ENCODE results near the gene GLRX5.
"Not testable (repeated sequence)": the region's sequence is repeated elsewhere in the genome, so short reads cannot be mapped to it uniquely, and the experiment has no call there.

Gene GLRX5

DNA sequence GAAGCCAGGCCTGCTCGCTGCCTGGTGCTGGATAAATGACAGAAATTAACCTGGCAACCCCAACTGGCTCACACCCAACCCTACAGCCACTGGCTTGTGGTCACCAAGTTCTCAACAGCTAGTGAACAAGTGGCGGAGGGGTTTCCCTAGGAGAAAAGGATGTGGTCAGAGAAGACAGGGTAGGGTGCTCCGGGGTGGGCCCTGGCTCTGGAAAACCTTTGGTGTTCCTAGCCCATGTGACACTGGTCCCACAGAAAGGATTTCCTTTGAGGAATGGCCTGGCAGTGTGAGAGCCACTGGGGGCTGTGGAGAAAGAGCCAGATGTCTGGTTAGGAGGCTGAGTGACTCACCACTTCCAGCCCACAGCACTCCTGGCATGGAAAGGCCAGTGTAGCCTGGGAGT is 27.1 kb upstream of the GLRX5 start:
- peak; percentile 49 for ATAC-seq
- Mint-ChIP-seq H3K36me3 (peaks cover 35% of the 10 kb centered on the region), H3K27me3 (no peaks in the 10 kb centered on the region), H3K4me3 (no peak overlapping the region), H3K27ac (peak overlapping the region; percentile 47), H3K4me1 (peaks cover 92% of the 10 kb centered on the region), H3K9me3 (no peaks in the 10 kb centered on the region)

DNA sequence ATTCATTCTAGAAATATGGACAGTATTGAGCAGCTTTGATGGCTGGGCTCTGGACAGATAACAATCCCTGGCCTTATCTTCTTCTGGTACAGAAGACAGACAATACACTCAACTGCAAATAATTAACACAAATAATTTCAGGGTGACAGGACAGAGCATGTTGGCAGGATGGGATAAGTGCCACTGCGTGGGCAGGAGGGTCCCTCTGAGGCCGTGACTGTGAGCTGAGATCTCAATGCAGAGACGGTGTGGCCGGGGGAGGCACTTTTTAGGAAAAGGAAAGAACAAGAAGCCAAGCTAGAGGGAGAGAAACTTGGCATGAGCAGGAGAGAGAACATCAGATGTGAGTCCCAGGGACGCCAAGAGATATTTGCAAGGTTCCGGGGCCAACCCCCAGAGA is 26.5 kb upstream of the GLRX5 start:
- Mint-ChIP-seq H3K36me3 (peaks cover 40% of the 10 kb centered on the region), H3K4me1 (peaks cover 92% of the 10 kb centered on the region), H3K27ac (peak overlapping the region; percentile 47), H3K9me3 (no peaks in the 10 kb centered on the region), H3K27me3 (no peaks in the 10 kb centered on the region), H3K4me3 (no peak overlapping the region)
- ATAC-seq, result no peak

DNA sequence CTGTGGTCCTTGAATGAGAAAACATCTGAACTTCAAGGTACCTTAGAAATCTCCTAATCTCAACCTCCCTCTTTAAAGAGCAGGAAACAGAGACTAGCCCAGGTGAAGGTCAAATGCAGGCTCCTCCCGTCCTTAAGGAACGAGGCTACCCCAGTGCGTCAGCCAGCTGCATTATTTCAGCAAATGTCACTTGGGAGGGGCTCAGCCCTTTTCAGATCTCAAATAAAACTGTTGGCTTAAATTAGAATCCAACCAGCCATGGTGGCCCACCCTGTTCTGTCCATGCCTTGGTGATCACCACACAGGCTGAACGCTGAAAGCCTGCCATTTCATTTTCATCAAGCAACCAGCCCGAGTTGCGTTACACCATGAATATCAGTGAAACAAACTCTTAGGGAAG is 25.4 kb upstream of the GLRX5 start:
- peaks cover 91% of the 10 kb centered on the region for H3K4me1 Mint-ChIP-seq
- H3K9me3 Mint-ChIP-seq, result no peaks in the 10 kb centered on the region
- peaks cover 36% of the 10 kb centered on the region for H3K36me3 Mint-ChIP-seq
- H3K27me3 Mint-ChIP-seq, result no peaks in the 10 kb centered on the region
- no peak overlapping the region for H3K4me3 Mint-ChIP-seq
- peak overlapping the region; percentile 47 for H3K27ac Mint-ChIP-seq
- no peak for ATAC-seq

DNA sequence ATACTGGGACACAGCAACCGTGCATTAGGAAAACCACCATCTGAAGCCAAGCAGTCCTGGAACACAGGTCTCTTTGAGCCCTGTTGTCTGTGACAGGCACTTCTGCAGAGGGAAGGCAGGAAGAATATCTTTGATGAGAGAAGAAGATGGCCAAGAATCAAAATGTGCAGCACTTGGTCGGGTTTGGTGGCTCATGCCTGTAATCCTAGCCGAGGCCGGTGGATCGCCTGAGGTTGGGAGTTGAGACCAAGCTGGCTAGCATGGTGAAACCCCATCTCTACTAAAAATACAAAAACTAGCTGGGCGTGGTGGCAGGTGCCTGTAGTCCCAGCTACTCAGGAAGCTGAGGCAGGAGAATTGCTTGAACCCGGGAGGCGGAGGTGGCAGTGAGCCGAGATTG is 24.5 kb upstream of the GLRX5 start:
- H3K4me3 Mint-ChIP-seq, ATAC-seq, H3K27me3 Mint-ChIP-seq, H3K9me3 Mint-ChIP-seq: not testable (repeated sequence)
- peaks cover 91% of the 10 kb centered on the region for H3K4me1 Mint-ChIP-seq
- peaks cover 34% of the 10 kb centered on the region for H3K36me3 Mint-ChIP-seq
- H3K27ac Mint-ChIP-seq, result peak overlapping the region; percentile 47

DNA sequence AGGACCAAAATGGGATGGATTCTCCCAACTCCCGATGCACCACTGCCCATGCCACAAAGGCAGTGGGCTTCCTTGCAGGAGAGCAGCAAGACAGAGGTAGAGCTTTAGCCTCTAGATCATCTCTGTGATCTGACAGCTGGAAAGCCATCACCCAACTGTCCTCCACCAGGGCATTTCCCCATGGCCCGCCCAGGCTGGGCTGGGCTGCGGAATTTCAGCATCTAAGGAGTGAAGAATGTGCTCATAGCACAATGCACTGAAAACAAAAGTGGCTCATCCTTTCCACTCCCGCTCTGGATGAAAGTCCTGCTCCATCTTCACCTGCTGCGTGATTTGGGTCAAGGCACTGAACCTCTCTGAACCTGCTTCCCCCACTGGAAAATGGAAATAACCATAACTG is 24.0 kb upstream of the GLRX5 start:
- peaks cover 34% of the 10 kb centered on the region for H3K36me3 Mint-ChIP-seq
- no peak for ATAC-seq
- no peak overlapping the region for H3K4me3 Mint-ChIP-seq
- H3K9me3 Mint-ChIP-seq, result no peaks in the 10 kb centered on the region
- H3K27me3 Mint-ChIP-seq, result no peaks in the 10 kb centered on the region
- H3K4me1 Mint-ChIP-seq, result peaks cover 91% of the 10 kb centered on the region
- H3K27ac Mint-ChIP-seq, result no peak overlapping the region

DNA sequence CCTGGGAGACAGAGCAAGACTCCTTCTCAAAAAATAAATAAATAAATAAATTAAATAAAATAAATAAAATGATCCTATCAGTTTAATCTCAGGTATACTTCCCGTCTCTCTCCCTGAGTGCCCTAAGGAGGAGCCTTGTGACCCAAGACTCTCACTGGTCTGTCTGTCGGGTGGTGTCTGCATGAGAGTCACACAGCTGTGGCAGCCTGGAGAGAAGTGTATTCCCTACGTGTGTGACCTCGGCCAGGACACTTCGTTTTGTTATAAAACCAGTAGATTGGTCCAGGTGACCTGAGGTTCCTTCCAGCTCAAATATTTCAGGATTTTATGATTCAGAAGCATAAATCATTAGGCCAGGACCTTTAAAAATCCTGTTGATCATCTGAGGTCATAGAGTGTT is 23.2 kb upstream of the GLRX5 start:
- H3K4me1 Mint-ChIP-seq, result peaks cover 84% of the 10 kb centered on the region
- H3K4me3 Mint-ChIP-seq, result no peak overlapping the region
- H3K36me3 Mint-ChIP-seq, result peaks cover 28% of the 10 kb centered on the region
- H3K9me3 Mint-ChIP-seq, result no peaks in the 10 kb centered on the region
- ATAC-seq, result no peak
- no peaks in the 10 kb centered on the region for H3K27me3 Mint-ChIP-seq
- H3K27ac Mint-ChIP-seq, result no peak overlapping the region

DNA sequence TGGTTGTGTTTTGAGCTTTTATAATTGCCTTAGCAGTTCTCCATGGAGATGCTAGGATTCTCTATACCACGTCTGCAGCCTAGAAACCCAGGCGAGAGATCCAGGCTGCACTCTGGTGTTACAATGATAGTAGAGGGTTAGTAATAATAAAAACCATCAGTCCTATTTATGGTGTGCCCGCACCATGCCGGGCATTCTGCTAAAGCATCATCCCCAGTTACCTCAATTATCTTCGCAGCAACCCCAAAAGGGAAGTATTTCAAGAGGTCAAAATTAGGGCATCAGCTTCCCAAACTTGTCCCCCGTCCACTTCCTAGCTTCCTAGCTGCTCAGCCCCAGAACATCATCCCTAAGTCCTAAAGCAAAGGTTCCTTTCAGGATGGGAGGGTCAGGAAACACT is 21.6 kb upstream of the GLRX5 start:
- Mint-ChIP-seq H3K27me3 (no peaks in the 10 kb centered on the region), H3K36me3 (peaks cover 22% of the 10 kb centered on the region), H3K27ac (peak overlapping the region; percentile 62), H3K4me3 (peak overlapping the region; percentile 33), H3K9me3 (no peaks in the 10 kb centered on the region), H3K4me1 (peaks cover 84% of the 10 kb centered on the region)
- ATAC-seq, result no peak

DNA sequence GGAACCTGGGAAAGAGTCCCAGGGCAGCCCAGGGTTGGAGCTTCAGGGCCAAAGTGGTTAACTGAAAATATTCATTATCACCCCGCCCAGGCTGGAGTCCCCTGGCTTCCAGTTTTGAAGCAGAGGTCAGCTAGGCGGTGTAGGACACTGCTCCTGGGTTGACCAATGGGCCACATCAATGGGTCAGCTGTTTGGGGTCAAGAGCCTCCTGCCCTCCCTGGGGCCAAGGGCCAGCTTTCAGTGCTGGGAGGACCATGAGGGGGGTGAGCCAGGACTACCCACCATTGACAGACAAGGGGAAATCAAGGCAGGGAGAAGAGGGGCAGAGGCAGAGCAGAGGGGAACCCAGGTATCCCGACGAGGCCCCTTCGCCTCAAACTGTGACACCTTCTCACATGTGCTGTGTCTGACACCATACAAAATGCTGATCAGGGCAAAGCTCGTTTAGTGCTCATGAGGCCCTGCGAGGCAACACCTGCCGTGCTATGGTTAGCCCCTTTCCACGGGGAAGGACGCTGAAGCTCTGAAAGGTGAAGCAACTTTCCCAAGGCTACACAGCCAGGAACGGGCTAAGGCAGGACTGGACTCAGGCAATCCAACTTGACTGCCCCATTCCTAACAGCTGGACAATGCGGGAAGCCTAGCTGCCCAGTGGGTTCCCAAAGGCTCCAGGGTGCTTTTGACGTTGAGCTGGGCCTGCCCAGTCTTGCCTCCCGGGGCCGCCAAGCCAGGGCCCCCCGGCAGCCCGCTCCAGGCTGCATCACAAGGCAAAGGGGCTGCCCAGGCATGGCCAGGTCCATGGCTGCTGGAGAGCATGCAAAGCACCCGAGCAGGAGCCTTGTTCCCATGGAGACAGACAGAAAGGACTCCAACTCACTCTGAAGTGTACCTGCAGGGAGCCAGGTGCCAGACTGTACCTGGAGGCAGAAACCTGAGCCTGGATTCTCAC is 20.4 kb upstream of the GLRX5 start:
- Mint-ChIP-seq H3K36me3 (peaks cover 19% of the 10 kb centered on the region), H3K27me3 (no peaks in the 10 kb centered on the region), H3K27ac (peak overlapping the region; percentile 74), H3K4me1 (peaks cover 84% of the 10 kb centered on the region), H3K4me3 (peak overlapping the region; percentile 82), H3K9me3 (no peaks in the 10 kb centered on the region)
- ATAC-seq, result no peak

DNA sequence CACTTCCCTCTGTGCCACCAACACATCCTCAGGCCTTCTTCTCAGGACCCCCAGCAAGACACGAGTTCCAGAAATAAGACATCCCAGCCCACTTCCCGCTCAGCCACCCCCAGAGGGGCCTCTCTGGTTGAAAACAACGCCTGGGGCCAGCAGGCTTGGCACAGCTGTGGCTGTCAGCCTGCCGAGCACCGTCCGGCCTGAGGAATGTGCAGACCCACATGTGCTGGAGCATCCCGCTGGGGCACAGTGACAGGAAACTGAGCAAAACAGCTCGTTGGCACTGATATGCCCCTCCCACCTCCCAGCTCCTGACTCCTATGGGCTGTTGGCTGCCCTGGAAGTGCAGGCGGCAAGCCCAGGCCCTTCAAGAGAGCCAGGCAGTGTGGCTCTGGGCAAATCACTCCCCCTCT is 19.8 kb upstream of the GLRX5 start:
- H3K4me1 Mint-ChIP-seq, result peaks cover 84% of the 10 kb centered on the region
- peak overlapping the region; percentile 74 for H3K27ac Mint-ChIP-seq
- no peaks in the 10 kb centered on the region for H3K27me3 Mint-ChIP-seq
- peak overlapping the region; percentile 82 for H3K4me3 Mint-ChIP-seq
- no peaks in the 10 kb centered on the region for H3K9me3 Mint-ChIP-seq
- ATAC-seq, result no peak
- H3K36me3 Mint-ChIP-seq, result peaks cover 15% of the 10 kb centered on the region

DNA sequence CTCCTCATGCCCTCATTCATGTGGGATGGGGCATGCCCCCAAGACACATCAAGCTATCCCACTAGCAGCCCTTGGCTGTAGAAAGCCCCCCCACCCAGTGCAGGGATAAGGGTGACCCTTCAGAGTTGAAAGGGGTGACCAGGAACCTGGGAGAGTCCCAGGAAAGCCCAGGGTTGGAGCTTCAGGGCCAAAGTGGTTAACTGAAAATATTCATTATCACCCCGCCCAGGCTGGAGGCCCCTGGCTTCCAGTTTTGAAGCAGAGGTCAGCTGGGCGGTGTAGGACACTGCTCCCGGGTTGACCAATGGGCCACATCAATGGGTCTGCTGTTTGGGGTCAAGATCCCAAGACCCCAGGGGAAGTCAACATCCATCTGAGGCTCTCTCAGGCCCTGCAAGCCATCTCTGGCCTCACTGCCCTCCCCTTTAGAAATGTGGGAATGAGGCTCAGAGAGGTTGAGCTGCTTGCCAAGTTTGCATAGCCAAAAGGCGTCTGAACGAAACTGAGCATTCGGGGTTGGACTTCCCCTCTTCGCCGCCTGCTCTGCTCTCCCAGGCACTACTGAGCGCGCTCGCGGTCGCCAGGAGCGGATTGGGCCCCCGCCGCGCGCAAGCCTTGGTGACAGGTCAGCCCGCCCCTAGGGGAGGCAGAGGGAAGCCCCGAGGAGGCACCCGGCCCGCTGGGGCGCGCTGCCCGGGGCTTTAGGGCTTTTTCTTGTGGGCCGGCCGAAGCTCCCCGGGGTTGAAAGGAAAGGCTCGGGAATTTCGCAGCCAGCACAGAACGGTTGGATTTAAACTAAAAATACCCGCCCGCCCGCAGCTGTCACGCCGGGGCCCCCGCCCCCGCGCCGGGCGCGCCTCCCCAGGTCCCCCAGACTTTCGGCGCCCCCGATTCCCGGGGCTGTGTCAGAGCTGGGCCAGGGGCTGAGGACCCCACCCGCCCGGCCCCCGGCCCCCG is 19.0 kb upstream of the GLRX5 start:
- H3K9me3 Mint-ChIP-seq, result no peaks in the 10 kb centered on the region
- H3K4me1 Mint-ChIP-seq, result peaks cover 83% of the 10 kb centered on the region
- peaks cover 11% of the 10 kb centered on the region for H3K36me3 Mint-ChIP-seq
- H3K4me3 Mint-ChIP-seq, result peak overlapping the region; percentile 82
- no peaks in the 10 kb centered on the region for H3K27me3 Mint-ChIP-seq
- ATAC-seq, result peak; percentile 94
- peak overlapping the region; percentile 74 for H3K27ac Mint-ChIP-seq

DNA sequence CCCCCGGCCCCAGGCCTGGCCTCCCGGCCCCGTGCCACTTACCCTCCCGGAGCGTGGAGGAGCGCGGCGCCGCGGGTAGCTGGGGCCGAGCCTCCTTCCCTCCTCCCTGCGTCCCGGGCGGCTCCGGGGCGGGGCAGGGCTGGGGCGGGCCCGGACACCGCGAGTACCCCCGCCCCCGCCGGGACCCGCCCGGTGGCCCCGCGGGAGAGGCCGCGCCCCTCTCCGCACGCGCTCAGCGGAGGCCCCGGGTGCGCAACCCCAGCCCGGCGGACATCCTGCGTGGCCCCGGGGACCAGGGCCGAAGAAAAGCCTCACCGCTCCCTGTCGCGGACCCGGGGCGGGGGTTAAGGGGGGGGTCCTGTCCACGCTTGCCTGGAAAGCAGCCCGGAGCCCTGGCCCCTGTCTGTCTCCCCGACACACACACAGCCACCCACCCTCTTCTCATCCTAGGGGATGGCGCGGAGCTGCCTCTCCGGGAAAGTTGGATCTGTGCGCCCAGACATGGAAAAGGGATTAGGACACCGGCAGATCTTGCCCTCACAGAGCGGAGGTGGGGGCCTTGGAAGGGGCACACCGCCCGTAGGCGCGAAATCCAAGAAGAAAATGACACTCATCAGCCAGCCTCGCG is 18.2 kb upstream of the GLRX5 start, which contains the start of gene SYNE3:
Gene SYNE3 (minus strand): TSS at position 97 of the 628 bp plus-strand sequence. CDS start 40,829 bp downstream, outside the sequence.
- Mint-ChIP-seq H3K4me3 (peak within 1 kb of the TSS; percentile 82), H3K9me3 (no peaks in the 10 kb centered on the region), H3K4me1 (peaks cover 75% of the 10 kb centered on the region), H3K27me3 (no peaks in the 10 kb centered on the region), H3K36me3 (peaks cover 8% of the 10 kb centered on the region), H3K27ac (peak within 1 kb of the TSS; percentile 74)
- ATAC-seq, result peak; percentile 83

DNA sequence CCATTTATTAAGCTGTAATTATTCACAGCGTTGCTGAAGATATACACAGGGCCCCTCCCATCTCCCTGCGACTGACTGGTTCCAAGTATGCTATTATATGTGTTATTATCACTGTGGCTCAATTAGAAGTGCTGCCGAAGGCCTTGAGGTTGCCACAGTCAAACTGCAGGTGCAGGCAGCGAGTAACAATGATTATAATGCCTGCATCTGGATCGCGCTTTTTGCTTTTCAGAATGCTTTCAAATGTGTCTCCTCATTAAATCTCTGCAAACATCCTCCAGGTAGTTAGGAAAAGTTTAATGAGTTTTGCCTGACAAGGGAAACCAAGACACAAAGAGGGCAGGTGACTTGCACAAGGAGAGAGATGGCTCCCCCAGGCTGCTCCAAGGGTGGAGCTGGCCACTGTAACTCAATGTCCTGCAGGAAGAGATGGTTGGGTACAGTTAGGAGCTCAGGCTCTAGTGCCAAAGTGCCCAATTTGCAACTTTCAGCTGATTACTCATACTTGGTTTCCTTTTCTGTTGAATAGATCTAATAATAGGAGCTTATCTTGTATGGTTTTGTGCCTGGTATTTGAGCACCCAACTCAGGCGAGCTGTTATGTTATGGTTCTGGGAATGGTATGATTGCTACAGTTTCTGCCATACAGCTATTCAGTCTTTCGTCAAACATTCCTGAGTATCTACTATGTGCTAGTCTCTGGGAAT is 16.7 kb upstream of the GLRX5 start:
- no peaks in the 10 kb centered on the region for H3K9me3 Mint-ChIP-seq
- H3K4me3 Mint-ChIP-seq, result peak overlapping the region; percentile 79
- no peak for ATAC-seq
- peaks cover 81% of the 10 kb centered on the region for H3K4me1 Mint-ChIP-seq
- peak overlapping the region; percentile 74 for H3K27ac Mint-ChIP-seq
- peaks cover 1% of the 10 kb centered on the region for H3K36me3 Mint-ChIP-seq
- no peaks in the 10 kb centered on the region for H3K27me3 Mint-ChIP-seq

DNA sequence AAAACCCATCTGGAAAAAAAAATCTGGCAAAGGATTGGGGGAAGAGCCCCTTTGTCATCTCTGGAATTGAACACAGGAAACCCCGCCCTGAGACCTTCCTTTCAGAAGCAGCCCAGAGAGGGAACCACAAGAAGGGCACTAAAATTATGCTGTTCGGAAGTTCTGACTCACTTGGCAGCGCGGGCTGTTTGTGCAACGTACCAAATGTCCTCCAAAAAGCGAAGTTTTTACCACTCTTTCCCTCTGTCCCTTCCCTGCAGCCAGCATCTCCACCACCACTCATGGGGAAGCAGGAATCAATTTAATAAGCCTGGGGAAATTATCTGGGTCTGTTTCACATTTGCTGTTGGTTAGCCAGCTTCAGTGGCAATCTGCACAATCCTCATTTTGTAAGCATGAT is 15.2 kb upstream of the GLRX5 start:
- Mint-ChIP-seq H3K36me3 (no peaks in the 10 kb centered on the region), H3K9me3 (no peaks in the 10 kb centered on the region), H3K4me3 (peak overlapping the region; percentile 58), H3K4me1 (peaks cover 75% of the 10 kb centered on the region), H3K27me3 (no peaks in the 10 kb centered on the region), H3K27ac (peak overlapping the region; percentile 74)
- peak; percentile 27 for ATAC-seq

DNA sequence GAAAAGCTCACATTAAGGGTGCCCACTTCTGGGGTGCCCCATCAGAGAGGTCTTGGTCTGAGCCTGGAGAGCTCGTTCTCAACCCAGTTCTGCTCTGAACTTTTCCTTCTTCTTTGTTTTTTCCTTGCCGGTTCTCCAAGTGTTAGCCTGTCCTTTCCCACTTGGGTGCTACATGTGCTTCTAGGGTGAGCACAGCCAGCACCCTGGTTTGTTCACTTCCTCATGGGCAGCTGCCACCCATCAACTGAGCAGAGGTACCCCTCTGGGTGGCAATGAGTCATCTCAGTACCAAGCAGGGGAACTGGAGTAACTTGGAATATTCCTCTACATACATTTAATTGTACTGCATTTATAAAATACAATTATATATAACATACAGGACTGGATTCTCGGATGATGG is 14.5 kb upstream of the GLRX5 start:
- H3K4me3 Mint-ChIP-seq, result peak overlapping the region; percentile 55
- ATAC-seq, result peak; percentile 32
- peaks cover 68% of the 10 kb centered on the region for H3K4me1 Mint-ChIP-seq
- H3K27me3 Mint-ChIP-seq, result no peaks in the 10 kb centered on the region
- no peaks in the 10 kb centered on the region for H3K36me3 Mint-ChIP-seq
- H3K9me3 Mint-ChIP-seq, result no peaks in the 10 kb centered on the region
- peak overlapping the region; percentile 74 for H3K27ac Mint-ChIP-seq

Data from stimulated activated memory B cell treated with anti-CD40 and anti-IgM and Interleukin-4, amounts not matched to agents 10 μg/mL and 1 μg/mL and 100 μg/mL, for 72 hours (primary cell).